Measurements from ENCODE around the gene HAUS7.

- TF ChIP-seq CTCF (conservative IDR thresholded peaks at IDR 0.05 in 1 of 2, IDR thresholded peaks at IDR 0.05 in 1 of 2; ENCODE audit: extremely low read depth in 1 of 2, insufficient read depth in 1 of 2, low read depth in 1 of 2, low read length in 2 of 2) (no peak), EZH2 (IDR thresholded peaks at IDR 0.05; ENCODE audit: borderline replicate concordance, low read length) (no peak)
These were observed 13.7 kb downstream of the HAUS7 start for GRCh38 chrX:153456704-153457103.
